ENCODE data around the gene CELF3. TPM values are rescaled to one million over a fixed set of nuclear protein-coding genes. Genes with fewer than 3 reads are reported as not detected.
A peak's percentile ranks its signal among the peaks of the same experiment; 100 is the strongest.

CELF3 gene
- total RNA-seq (not detected), total RNA-seq (0 to 0.20 (median 0) reads per million in 172 experiments)
- 0.03 TPM for polyA plus RNA-seq (2013, experiment 1 of 2)
- polyA plus RNA-seq (2013, experiment 2 of 2): 0.04 TPM

GRCh38 chr1:151716771-151717631 lies at the start of gene CELF3:
Gene CELF3 (minus strand): TSS chr1:151716803. CDS start chr1:151716020, 783 bp downstream.
- TF ChIP-seq CTCF (IDR thresholded peaks at IDR 0.05): no peak
- POLR2A ChIA-PET: no interaction called here
- Mint-ChIP-seq H3K9me3 (no peaks in the 10 kb centered on the region), H3K36me3 (ENCODE audit: low read depth) (no peaks in the 10 kb centered on the region), H3K4me1 (ENCODE audit: low read depth) (peaks cover 29% of the 10 kb centered on the region), H3K27ac (no peak within 1 kb of the TSS), H3K27me3 (peaks cover 93% of the 10 kb centered on the region), H3K4me3 (no peak within 1 kb of the TSS)
- Histone ChIP-seq H3K27me3 (ENCODE audit: control insufficient read depth in 1 of 2, insufficient read depth in 2 of 2, low read length in 2 of 2) (peaks cover 47 to 48% of the 10 kb centered on the region in 2 experiments), H3K27ac (ENCODE audit: low read depth in 1 of 2, low read length in 2 of 2) (no peak within 1 kb of the TSS), H3K9me3 (ENCODE audit: control insufficient read depth in 1 of 2, insufficient read depth in 1 of 2, low read length in 2 of 2) (peaks cover 0 to 5% of the 10 kb centered on the region in 2 experiments), H3K4me3 (ENCODE audit: low read length) (no peak within 1 kb of the TSS), H3K4me1 (ENCODE audit: insufficient read depth, low read length) (peaks cover 24% of the 10 kb centered on the region), H3K36me3 (ENCODE audit: insufficient read depth, low read length) (no peaks in the 10 kb centered on the region)
- peak in 5 of 14 experiments; percentile 6 to 57 (median 19) for DNase-seq
- intact Hi-C loops (cut with DNase I, micrococcal nuclease): no loop called here
- CTCF ChIA-PET: no interaction called here
- ATAC-seq (ENCODE audit: poor library complexity): peak; percentile 42

DNA sequence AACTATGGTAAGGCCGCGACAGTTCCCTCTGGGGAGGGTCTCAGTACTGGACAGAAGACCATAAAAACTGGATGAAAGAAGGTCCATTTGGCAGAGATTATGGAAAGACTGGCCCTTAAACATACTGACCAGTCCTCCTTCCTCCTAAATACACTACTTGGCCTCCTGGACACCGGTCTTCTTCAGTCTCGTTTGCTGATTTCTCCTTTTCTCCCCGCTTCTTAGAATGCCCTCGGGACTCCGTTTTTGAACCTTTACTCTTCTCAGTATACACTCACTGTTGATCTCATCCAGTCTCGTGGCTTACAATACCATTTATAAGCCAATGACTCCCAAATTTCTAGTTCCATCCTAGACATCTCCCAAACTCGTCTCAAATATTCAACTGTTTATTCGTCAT lies 47.4 kb upstream of the CELF3 start:
- ATAC-seq (ENCODE audit: poor library complexity) (peak; percentile 1), DNase-seq (no peak)
- H3K27me3 ChIP-seq (ENCODE audit: control insufficient read depth in 1 of 2, insufficient read depth in 2 of 2, low read length in 2 of 2): no peaks in the 10 kb centered on the region
- Mint-ChIP-seq H3K36me3 (ENCODE audit: low read depth) (peaks cover 49% of the 10 kb centered on the region), H3K9me3 (no peaks in the 10 kb centered on the region), H3K27ac (peak overlapping the region; percentile 98), H3K4me3 (peak overlapping the region; percentile 94), H3K27me3 (no peaks in the 10 kb centered on the region), H3K4me1 (ENCODE audit: low read depth) (peaks cover 29% of the 10 kb centered on the region)
- H3K9me3 ChIP-seq (ENCODE audit: control insufficient read depth in 1 of 2, insufficient read depth in 1 of 2, low read length in 2 of 2): no peaks in the 10 kb centered on the region
- peaks cover 14% of the 10 kb centered on the region for H3K4me1 ChIP-seq (ENCODE audit: insufficient read depth, low read length)
- intact Hi-C loops (cut with DNase I, micrococcal nuclease): loop anchor here (1.0 to 10.0 kb wide), 3 partner anchors 26 to 231 kb away; partner anchors contain the start of genes TDRKH (in 2 of the 2) and S100A10 (in 1 of the 2)
- TF ChIP-seq CTCF (IDR thresholded peaks at IDR 0.05): no peak
- H3K4me3 ChIP-seq (ENCODE audit: low read length): peak overlapping the region; percentile 94
- CTCF ChIA-PET: interaction anchor here (1.1 to 1.8 kb wide), 2 partner anchors 26 to 170 kb away, joined by 6 to 7 read pairs; partner anchors contain the start of gene TDRKH
- H3K36me3 ChIP-seq (ENCODE audit: insufficient read depth, low read length): peaks cover 30% of the 10 kb centered on the region
- POLR2A ChIA-PET: interaction anchor here (0.6 to 3.8 kb wide), 14 partner anchors 11 to 437 kb away, joined by 3 to 44 read pairs (median 4); partner anchors contain the start of genes CGN, PI4KB, RIIAD1 and TDRKH
- H3K27ac ChIP-seq (ENCODE audit: low read depth in 1 of 2, low read length in 2 of 2): peak overlapping the region; percentile 75 to 86
